BLaER1 (cell line): ENCODE measurements around the gene FKBP14.
A peak's percentile ranks its signal among the peaks of the same experiment; 100 is the strongest.
"Not testable (repeated sequence)": the region's sequence is repeated elsewhere in the genome, so short reads cannot be mapped to it uniquely, and the experiment has no call there.

Experiments
- H3K27ac ChIP-seq: shearing (Covaris generic); formaldehyde crosslinking; 2 replicates; pipeline ENCODE4 v1.8.1; 2022
- H3K27me3 ChIP-seq: shearing (Covaris generic); formaldehyde crosslinking; 2 replicates; pipeline ENCODE4 v1.8.1; 2022
- H3K36me3 ChIP-seq: shearing (Covaris generic); formaldehyde crosslinking; 2 replicates; pipeline ENCODE4 v1.8.1; 2022
- H3K4me1 ChIP-seq: shearing (Covaris generic); formaldehyde crosslinking; 2 replicates; pipeline ENCODE4 v1.8.1; 2022
- H3K4me2 ChIP-seq: shearing (Covaris generic); formaldehyde crosslinking; 2 replicates; pipeline ENCODE4 v1.8.1; 2022
- H3K4me3 ChIP-seq: shearing (Covaris generic); formaldehyde crosslinking; 2 replicates; pipeline ENCODE4 v1.8.1; 2022
- H3K9ac ChIP-seq: shearing (Covaris generic); formaldehyde crosslinking; 2 replicates; pipeline ENCODE4 v1.8.1; 2022
- H3K9me3 ChIP-seq: shearing (Covaris generic); formaldehyde crosslinking; 2 replicates; pipeline ENCODE4 v1.8.1; 2022
- H4K20me1 ChIP-seq: shearing (Covaris generic); formaldehyde crosslinking; 2 replicates; pipeline ENCODE4 v1.8.1; 2022
- Cebpa-rat ChIP-seq: shearing (Covaris generic); IDR thresholded peaks from 2 replicates; pipeline ENCODE4 v1.8.1; 2022

FKBP14 gene

GRCh38 chr7:30026229-30027064 lies at the start of gene FKBP14:
FKBP14 (minus strand) TSS chr7:30026702; CDS start chr7:30026508, 194 bp downstream.
- H3K36me3 ChIP-seq: peaks cover 3% of the 10 kb centered on the region; the same call in 1 of the 2 replicates
- TF ChIP-seq Cebpa-rat: no peak
- peaks cover 56% of the 10 kb centered on the region for H3K4me1 ChIP-seq
- peak within 1 kb of the TSS; percentile 88 for H3K4me2 ChIP-seq
- peak within 1 kb of the TSS; percentile 66 for H3K27ac ChIP-seq
- H3K4me3 ChIP-seq: peak within 1 kb of the TSS; percentile 92
- H3K9ac ChIP-seq: peak within 1 kb of the TSS; percentile 86
- peaks cover 24% of the 10 kb centered on the region for H4K20me1 ChIP-seq
- no peaks in the 10 kb centered on the region for H3K9me3 ChIP-seq
- H3K27me3 ChIP-seq: no peaks in the 10 kb centered on the region

- Histone ChIP-seq H3K27ac (no peak overlapping the region), H3K4me1 (no peaks in the 10 kb centered on the region), H3K36me3 (peaks cover 57% of the 10 kb centered on the region), H3K4me2 (no peak overlapping the region), H3K9ac (no peak overlapping the region), H3K9me3 (no peaks in the 10 kb centered on the region), H3K4me3 (no peak overlapping the region), H3K27me3 (no peaks in the 10 kb centered on the region), H4K20me1 (0 out of 2 replicates have a peak, but pooled peaks cover 13% of the 10 kb centered on the region)
- TF ChIP-seq Cebpa-rat: no peak
Measured at GRCh38 chr7:30074422-30075030, 48.0 kb upstream of the FKBP14 start.

GRCh38 chr7:30072735-30073134 lies 46.2 kb upstream of the FKBP14 start:
- no peak overlapping the region for H3K4me2 ChIP-seq
- H3K4me1 ChIP-seq: no peaks in the 10 kb centered on the region
- H3K27ac ChIP-seq: no peak overlapping the region
- H3K4me3 ChIP-seq: no peak overlapping the region
- H3K36me3 ChIP-seq: peaks cover 54% of the 10 kb centered on the region
- H3K9ac ChIP-seq: no peak overlapping the region
- TF ChIP-seq Cebpa-rat: no peak
- H3K27me3 ChIP-seq: no peaks in the 10 kb centered on the region
- H3K9me3 ChIP-seq: no peaks in the 10 kb centered on the region
- 0 out of 2 replicates have a peak, but pooled peaks cover 13% of the 10 kb centered on the region for H4K20me1 ChIP-seq

GRCh38 chr7:30070052-30070451 lies 43.5 kb upstream of the FKBP14 start:
- no peaks in the 10 kb centered on the region for H3K27me3 ChIP-seq
- H3K4me1 ChIP-seq: no peaks in the 10 kb centered on the region
- H3K9me3 ChIP-seq: no peaks in the 10 kb centered on the region
- peaks cover 67% of the 10 kb centered on the region for H3K36me3 ChIP-seq
- H3K27ac ChIP-seq: no peak overlapping the region
- no peak overlapping the region for H3K4me3 ChIP-seq
- no peak overlapping the region for H3K4me2 ChIP-seq
- H4K20me1 ChIP-seq: 0 out of 2 replicates have a peak, but pooled peaks cover 8% of the 10 kb centered on the region
- TF ChIP-seq Cebpa-rat: no peak
- no peak overlapping the region for H3K9ac ChIP-seq

- H3K27ac ChIP-seq: no peak overlapping the region
- no peaks in the 10 kb centered on the region for H3K4me1 ChIP-seq
- H4K20me1 ChIP-seq: no peaks in the 10 kb centered on the region
- peaks cover 69% of the 10 kb centered on the region for H3K36me3 ChIP-seq
- no peaks in the 10 kb centered on the region for H3K9me3 ChIP-seq
- no peaks in the 10 kb centered on the region for H3K27me3 ChIP-seq
- no peak overlapping the region for H3K9ac ChIP-seq
- H3K4me3 ChIP-seq: no peak overlapping the region
- no peak for TF ChIP-seq Cebpa-rat
- no peak overlapping the region for H3K4me2 ChIP-seq
Measured at GRCh38 chr7:30069096-30069867, 42.8 kb upstream of the FKBP14 start.

- H3K4me1 ChIP-seq: no peaks in the 10 kb centered on the region
- no peaks in the 10 kb centered on the region for H3K9me3 ChIP-seq
- TF ChIP-seq Cebpa-rat: no peak
- H3K9ac ChIP-seq: no peak overlapping the region
- no peak overlapping the region for H3K27ac ChIP-seq
- no peak overlapping the region for H3K4me2 ChIP-seq
- H3K36me3 ChIP-seq: peaks cover 81% of the 10 kb centered on the region
- H3K4me3 ChIP-seq: no peak overlapping the region
- no peaks in the 10 kb centered on the region for H3K27me3 ChIP-seq
- no peaks in the 10 kb centered on the region for H4K20me1 ChIP-seq
Measured at GRCh38 chr7:30068117-30068516, 41.6 kb upstream of the FKBP14 start.

GRCh38 chr7:30066687-30067086 lies 40.2 kb upstream of the FKBP14 start:
- no peaks in the 10 kb centered on the region for H4K20me1 ChIP-seq
- TF ChIP-seq Cebpa-rat: no peak
- no peak overlapping the region for H3K4me2 ChIP-seq
- H3K4me3 ChIP-seq: no peak overlapping the region
- peaks cover 86% of the 10 kb centered on the region for H3K36me3 ChIP-seq
- no peak overlapping the region for H3K9ac ChIP-seq
- H3K27ac ChIP-seq: no peak overlapping the region
- no peaks in the 10 kb centered on the region for H3K9me3 ChIP-seq
- no peaks in the 10 kb centered on the region for H3K4me1 ChIP-seq
- no peaks in the 10 kb centered on the region for H3K27me3 ChIP-seq

- H3K4me1 ChIP-seq: no peaks in the 10 kb centered on the region
- no peak for TF ChIP-seq Cebpa-rat
- no peak overlapping the region for H3K27ac ChIP-seq
- H4K20me1 ChIP-seq: no peaks in the 10 kb centered on the region
- H3K4me3 ChIP-seq: no peak overlapping the region
- H3K9me3 ChIP-seq: no peaks in the 10 kb centered on the region
- no peak overlapping the region for H3K9ac ChIP-seq
- H3K27me3 ChIP-seq: no peaks in the 10 kb centered on the region
- no peak overlapping the region for H3K4me2 ChIP-seq
- H3K36me3 ChIP-seq: peaks cover 81% of the 10 kb centered on the region
Measured at GRCh38 chr7:30065746-30066145, 39.2 kb upstream of the FKBP14 start.

GRCh38 chr7:30062587-30062986 lies 36.1 kb upstream of the FKBP14 start:
- Histone ChIP-seq H3K9me3 (no peaks in the 10 kb centered on the region), H3K36me3 (peaks cover 70% of the 10 kb centered on the region), H4K20me1 (no peaks in the 10 kb centered on the region), H3K27me3 (no peaks in the 10 kb centered on the region), H3K9ac (no peak overlapping the region), H3K27ac (no peak overlapping the region), H3K4me3 (no peak overlapping the region), H3K4me1 (no peaks in the 10 kb centered on the region), H3K4me2 (no peak overlapping the region)
- no peak for TF ChIP-seq Cebpa-rat

GRCh38 chr7:30061786-30062185 lies 35.3 kb upstream of the FKBP14 start:
- H3K4me3 ChIP-seq, H3K27ac ChIP-seq, H4K20me1 ChIP-seq, H3K9ac ChIP-seq, H3K4me1 ChIP-seq, H3K4me2 ChIP-seq, H3K27me3 ChIP-seq, H3K9me3 ChIP-seq: not testable (repeated sequence)
- peaks cover 69% of the 10 kb centered on the region for H3K36me3 ChIP-seq
